Effector CD4-positive, alpha-beta T cell (primary cell): ENCODE measurements around the gene TRIM52.
"Not testable (repeated sequence)": the region's sequence is repeated elsewhere in the genome, so short reads cannot be mapped to it uniquely, and the experiment has no call there.

Experiments
- DNase-seq: peaks from one replicate; pipeline ENCODE4 v3.0.0-alpha.2; 2020
- total RNA-seq: gene quantifications from one replicate; lab custom pipeline; 2026; lab: John Stamatoyannopoulos, UW

The TRIM52 gene
- 90.8 reads per million, percentile 81 among the genes with 10 or more reads in this experiment for total RNA-seq

DNA sequence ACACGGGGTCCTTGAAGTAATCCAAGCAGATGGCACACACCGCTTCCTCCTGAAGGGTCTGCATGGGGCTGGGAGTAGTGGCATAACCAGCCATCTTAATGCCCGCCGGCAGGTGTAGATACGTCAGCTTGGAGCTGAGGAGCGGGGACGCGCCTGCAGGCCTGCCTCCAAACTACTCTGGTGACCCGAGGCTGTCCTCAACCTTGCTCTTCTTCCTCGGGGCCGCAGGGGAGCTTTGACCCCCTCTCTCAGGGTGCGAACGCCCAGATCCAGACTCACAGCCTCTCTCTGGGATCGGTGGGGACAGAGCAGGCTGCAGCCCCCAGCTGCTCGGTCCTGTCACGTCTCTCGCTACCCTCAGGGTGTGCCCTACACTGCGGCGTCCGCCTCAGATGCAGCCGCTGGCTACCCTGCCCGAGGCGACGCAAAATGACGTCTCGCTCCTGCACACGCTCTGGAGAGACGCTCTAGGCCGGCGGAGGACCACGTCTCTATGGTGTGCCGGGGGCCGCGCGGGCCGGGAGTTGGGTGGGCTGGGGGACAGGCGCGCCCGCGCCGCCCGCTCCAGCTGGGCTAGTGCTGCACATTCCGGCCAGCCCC is at the start of gene TRIM52:
TRIM52 (minus strand) TSS at position 424 of the 600 bp plus-strand sequence; CDS start at position 94, 330 bp downstream.
- DNase-seq: peak; percentile 90

DNA sequence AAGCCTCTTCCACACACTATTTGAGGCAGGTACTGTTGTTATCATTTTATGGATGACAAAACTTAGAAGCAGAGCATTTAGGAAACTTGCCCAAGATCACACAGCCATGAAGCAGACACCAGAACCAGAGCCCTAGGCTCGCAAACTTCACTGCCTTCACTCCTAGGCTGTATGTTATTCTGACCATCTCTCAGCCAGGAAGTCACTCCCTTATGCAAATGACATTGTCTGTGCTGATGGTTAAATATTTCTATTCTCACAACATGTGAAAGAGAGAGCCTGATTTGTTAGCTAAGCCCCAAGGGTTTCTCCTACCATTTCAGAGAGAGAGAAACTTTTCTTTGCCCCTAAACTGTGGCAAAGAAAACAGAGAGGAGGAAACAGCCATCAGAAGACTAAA is 26.4 kb upstream of the TRIM52 start:
- not testable (repeated sequence) for DNase-seq

DNA sequence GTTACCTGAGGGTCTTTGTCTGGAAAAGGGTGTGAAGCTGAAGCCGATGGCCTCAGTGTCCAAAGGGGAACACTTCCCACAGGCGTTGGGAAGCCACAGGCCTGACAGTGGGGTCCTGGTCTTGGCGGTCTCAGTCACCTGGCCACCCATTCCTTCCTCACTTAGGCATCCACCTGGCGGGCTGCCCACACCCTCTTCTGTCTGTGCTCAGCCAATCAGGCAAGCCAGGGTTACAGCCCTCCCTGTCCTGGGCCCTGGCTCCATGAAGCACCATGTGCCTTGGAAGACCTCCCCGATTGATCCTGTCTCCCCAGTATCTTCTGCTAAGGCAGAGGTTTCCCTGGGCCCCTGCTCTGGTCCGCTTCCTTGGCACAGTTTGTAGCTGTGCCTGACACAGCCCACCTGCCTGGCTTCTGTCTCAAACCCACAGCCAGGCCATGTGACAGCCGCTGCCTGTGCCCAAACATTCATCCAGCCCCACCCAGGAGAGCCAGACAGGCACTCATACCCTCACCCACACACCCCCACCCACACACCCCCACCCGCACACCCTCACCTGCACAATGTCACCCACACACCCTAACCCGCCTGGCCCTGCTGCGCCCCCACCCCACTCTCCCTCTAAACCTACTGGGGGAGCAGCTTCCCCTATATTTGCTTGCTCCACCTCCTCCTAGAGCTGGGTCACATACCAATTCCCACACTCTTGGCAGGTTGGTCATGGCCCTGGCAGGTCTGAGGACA is 25.2 kb upstream of the TRIM52 start:
- not testable (repeated sequence) for DNase-seq

DNA sequence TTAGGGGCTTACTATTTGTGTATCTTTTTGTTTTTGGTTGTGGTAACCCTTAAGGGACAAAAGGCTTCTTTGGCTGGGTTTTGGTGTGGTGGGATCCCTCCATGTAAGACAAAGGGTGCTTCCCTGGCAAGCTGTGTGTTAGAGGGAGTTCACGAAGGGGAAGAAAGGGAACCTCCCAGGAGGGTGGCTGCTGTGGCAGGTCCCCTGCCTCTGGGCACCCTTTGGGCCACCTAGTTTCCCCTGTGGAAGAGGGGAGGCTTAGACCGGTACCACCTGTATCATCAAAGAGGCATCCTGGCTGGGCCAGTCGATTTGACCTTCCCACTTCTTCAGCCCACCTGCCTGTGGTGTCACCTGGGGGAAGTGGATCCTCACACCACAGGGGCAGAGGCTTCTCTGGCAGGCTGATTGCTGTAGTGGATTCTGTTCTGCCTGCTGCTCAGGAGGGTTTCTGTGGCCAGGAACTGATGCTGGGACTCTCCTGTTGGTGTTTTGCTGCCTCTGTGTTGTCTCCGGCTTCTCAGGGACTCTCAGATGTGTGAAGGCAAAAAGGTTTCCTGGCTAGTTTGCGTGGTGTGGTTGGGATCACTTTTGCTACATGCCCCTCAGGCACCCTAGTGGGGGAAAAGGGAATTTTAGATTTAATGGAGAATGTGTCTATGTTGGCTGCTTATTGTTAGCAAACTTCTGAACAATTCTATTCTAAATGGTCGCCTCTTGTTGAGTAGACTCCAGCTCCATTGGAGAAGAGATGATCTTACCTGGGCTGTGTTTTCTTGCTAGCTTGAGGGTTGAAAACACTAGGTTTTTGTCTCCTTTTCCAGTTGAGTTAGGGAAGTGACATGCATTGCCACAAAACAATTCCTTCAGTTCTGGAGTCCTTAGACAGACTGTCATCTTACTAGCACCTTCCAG is 23.2 kb upstream of the TRIM52 start:
- DNase-seq: not testable (repeated sequence)

DNA sequence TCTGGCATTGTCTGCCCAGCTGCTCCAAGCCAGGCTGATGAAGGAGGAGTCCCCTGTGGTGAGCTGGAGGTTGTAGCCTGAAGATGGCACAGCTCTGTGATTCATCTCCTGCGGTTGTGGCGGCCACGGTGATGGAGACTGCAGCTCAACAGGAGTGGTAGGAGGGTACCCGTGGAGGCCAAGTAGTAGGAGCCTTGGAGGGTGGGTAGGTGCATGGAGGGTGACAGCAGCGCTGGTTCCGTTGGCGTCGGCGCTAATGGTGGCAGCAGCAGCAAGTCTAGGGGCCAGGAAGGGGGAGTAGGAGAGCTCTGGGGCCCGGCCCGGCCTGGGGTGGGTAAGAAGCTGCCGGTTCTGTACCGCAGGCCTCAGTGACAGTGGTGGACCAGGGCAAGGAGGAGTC is 22.4 kb upstream of the TRIM52 start:
- DNase-seq: no peak

DNA sequence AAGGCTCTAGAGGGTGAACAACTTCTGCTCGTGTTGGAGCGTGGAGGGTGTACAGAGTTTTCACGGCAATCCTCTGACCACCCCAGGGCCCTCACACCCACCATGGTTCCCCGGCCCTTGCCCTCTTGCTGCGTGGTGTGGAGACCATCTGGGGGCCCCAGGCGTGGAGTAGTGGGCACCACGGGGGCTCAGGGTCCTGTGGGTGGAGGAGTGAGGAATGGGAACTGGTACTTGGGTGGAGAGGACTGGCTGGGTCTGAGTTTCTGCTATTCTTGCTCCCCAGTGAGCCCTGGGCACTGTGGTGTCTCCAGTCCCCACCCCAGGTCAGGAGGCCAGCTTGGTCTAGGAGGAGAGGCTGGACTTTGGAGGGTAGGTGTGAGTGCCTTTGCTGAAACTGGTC is 21.9 kb upstream of the TRIM52 start:
- DNase-seq: no peak

DNA sequence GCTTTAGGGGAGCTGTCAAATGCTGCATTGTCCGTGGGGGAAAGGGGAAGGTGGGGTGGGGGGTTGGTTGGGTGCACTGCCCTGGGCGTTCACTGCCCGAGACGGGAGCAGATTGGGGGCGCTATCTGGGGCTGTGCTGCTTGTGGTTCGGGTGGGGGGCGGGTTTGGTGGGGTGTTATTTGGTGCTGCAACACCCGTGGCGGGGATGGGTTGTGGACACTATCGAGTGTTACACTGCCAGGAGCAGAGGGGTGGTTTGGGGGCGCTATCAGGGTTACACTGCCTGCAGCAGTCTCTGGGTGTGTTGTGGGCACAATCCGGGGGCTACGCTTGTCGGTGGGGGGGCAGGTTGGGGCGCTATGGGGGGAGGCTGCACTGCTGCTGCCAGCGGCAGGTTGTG is 21.5 kb upstream of the TRIM52 start:
- not testable (repeated sequence) for DNase-seq

DNA sequence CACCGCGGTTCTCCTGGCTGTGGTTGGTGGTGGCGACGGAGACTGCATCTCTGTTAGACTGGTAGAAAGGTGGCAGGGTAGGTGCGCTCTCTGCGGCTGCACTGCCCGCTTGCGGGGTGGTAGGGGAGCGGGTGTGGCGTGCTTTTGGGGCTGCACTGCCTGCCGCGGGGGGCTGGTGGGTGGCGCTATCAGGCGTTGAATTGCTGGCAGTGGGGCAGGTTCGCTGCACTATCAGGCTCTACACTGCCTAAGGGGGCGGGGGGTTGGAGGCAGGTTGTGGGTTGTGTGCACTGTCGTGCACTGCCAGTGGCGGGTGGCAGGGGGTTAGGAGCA is 21.0 kb upstream of the TRIM52 start:
- DNase-seq: no peak

DNA sequence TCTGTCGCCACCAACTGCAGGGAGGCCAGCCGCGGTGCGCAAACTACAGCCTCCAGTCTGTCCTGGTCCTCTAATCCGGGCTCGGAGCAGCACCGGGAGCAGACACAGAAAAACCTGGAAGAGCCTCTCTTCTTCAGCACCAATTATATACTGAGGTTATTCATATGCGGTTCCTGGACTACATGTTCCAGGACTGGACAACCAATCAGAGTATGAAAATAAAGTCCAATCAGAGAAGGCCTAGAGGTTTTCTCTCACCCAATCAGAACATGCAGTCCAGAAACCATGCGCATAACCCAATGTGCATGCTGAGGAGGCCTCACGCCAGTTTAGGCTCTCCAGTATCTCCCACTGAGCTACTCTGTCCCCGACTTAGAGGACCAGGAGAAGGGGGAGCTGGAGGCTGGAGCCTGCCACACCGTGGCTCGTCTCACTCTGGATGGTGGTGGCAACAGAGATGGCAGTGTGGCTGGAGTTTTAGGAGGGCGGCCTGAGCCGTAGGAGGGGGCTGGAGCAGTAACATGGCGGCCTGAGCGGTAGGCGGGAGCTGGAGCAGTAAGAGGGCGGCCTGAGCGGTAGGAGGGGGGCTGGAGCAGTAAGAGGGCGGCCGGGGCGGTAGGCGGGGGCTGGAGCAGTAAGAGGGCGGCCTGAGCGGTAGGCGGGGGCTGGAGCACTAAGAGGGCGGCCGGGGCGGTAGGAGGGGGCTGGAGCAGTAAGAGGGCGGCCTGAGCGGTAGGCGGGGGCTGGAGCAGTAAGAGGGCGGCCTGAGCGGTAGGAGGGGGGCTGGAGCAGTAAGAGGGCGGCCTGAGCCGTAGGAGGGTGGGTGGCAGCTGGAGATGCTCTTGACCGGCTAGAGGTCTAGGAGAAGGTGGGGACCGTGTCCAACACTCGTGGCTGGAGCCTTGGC is 20.4 kb upstream of the TRIM52 start:
- DNase-seq: no peak

DNA sequence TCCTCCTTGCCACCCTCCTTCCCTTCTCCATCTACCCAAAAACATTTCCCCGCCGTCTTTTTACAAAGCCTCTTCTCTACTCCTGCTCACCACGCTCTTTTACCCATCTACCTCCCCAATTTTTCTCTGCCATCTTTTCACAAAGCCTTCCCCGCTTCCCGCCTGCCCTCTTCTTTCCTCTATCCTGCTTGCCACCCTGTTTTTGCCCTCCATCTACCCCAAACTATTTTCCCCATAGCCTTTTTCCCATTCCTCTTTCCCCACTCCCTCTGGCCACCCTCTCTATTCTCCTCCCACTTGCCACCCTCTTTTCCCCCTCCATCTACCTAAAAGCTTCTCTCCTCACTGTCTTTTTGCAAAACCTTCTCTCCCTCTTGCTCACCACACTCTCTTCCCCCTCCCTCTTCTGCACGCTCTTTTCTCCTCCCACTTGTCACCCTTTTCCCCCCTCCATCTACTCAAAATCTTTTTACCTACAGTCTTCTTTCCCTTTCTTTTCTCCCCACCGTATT is 19.4 kb upstream of the TRIM52 start:
- DNase-seq: no peak

DNA sequence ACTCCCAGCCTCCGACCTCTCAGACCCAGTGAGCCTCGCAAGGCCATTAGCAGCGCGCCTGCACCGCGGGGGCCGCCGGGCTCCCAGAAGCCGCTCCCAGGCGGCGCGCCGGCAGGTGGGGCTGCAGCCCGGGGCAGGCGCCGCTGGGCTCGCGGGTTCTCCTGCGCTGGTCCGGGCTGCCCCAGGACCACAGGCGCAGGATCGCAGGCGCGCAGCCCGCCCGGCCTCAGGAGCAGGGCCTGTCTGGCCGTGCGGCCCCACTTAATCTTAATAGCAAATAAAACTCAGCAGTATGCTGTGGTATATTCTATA is 12.4 kb upstream of the TRIM52 start:
- not testable (repeated sequence) for DNase-seq

DNA sequence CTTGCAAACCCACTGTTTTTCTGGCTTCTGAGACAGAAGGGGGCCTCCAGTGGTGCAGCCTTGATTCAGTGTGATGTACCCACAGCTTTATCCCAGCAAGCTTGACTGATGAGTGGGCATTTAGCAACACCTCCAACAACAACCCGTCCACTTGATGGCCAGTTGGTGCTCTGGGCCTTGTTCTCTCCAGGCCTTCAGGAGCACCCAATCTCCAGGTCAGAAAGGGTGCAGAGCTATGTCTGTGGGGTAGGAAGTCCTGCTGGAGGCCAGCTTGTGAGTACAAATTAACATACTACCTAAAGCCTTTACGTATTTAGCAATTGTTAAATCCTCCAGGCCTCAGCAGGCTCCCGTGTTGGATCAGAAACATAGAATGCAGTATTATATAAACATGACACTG is 10.1 kb upstream of the TRIM52 start:
- DNase-seq: no peak

DNA sequence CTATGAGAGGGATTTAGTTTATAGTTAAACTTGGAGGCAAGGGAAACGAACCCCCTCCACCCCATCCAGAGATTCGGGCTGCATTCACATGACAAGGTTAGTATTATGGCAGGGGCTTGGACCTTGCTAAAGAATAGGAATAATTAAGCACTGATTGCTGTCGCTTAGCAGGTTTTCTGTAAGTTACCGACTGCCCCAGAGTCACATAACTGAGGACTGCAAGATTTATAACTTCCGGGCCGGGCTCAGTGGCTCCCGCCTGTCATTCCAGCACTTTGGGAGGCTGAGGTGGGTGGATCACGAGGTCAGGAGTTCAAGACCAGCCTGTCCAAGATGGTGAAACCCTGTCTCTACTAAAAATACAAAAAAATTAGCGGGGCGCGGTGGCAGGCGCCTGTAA is 7.0 kb upstream of the TRIM52 start:
- not testable (repeated sequence) for DNase-seq

DNA sequence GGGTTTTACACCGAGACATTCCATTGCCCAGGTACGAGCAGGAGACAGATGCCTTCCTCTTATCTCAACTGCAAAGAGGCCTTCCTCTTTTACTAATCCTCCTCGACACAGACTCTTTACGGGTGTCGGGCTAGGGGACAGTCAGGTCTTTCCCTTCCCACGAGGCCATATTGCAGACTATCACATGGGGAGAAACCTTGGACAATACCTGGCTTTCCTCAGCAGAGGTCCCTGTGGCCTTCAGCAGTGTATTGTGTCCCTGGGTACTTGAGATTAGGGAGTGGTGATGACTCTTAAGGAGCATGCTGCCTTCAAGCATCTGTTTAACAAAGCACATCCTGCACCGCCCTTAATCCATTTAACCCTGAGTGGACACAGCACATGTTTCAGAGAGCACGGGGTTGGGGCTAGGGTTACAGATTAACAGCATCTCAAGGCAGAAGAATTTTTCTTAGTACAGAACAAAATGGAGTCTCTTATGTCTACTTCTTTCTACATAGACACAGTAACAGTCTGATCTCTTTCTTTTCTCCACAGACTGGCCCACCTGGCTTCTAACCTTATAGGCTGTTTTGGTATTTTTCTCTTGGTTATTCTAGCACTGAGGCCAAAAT is 6.5 kb upstream of the TRIM52 start:
- DNase-seq: not testable (repeated sequence)

DNA sequence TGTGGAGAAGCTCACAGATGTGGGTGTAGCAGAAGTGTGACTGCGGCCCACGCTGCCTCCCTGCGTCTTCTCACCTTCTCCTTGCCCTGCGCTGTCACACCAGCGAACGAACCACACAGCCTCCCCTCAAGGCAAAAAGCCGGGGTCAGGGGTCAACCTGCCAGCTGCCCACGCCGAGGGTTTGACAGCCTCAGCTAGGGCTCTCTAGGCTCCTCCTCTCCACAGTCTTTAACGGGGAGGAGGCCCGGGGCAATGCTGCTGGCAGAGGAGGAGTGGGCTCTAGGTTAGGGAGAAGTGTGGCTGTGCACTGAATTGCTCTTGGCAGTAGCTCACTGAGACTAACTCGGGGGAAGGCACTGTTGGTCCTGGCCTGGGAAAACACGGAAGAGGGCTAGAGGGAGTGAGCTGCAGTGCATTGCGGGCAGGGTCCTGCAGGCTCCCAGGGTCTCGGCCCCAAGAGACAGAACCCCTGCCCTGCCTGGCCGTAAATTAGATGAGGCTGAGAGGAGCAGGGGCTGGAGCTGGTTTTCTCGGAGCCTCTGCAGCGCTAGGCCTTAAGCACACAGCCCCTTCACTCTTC is 4.2 kb upstream of the TRIM52 start:
- DNase-seq: no peak

DNA sequence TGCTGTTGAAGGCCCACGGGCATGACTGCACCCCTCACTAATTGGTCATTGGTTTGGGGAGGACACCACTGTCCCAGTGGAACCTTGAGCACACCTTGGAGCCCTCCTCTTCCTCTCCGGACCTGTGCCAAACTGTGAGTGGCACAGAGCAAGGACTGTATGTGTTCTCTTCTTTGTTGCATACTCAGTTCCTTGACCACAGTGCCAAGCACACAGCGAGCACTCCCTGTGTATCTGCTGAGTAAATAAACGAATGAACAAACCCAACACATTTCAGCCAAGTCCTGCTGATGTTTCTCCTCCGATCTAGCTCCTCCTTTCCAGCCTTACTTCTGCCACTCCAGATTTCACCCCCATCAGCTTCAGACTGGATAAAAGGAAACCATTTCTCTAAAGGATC is 2.7 kb upstream of the TRIM52 start:
- DNase-seq: no peak

DNA sequence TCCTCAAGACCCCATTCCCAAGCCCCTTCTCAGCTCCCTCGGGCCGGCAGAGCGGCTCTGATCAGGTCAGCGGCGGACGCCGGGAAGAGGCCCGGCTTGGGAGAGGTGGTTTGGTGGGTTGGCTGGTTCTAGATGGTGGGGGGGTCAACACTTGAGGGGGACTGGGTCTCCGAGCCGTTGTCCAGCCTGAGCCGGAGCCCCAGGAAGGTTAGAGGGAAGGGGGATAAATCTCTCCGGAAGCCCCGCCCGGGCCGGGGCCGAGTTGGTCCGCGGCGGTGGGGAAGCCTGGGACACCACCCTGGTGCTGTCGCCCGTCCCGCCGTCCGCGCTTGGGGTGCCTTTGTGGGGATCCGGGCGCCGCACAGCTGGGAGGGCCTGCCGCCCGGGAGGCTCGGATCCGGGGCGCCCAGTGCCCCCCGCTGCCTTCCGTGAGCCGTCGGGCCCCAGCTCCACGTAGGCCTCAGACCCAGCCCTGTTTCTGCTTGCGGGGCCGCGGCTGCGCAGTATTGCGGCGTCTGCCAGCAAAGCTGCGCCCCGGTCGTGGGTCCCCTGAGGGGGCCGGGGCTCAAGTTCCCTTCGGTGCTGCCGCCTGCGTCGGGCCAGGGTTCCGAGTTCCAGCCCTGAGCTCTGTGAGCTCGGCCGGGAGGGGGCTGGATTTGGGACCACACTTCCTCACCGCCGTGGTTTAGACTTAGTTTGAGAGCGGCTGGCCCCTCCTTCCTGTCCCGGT is 542 bp upstream of the TRIM52 start:
- DNase-seq: no peak

DNA sequence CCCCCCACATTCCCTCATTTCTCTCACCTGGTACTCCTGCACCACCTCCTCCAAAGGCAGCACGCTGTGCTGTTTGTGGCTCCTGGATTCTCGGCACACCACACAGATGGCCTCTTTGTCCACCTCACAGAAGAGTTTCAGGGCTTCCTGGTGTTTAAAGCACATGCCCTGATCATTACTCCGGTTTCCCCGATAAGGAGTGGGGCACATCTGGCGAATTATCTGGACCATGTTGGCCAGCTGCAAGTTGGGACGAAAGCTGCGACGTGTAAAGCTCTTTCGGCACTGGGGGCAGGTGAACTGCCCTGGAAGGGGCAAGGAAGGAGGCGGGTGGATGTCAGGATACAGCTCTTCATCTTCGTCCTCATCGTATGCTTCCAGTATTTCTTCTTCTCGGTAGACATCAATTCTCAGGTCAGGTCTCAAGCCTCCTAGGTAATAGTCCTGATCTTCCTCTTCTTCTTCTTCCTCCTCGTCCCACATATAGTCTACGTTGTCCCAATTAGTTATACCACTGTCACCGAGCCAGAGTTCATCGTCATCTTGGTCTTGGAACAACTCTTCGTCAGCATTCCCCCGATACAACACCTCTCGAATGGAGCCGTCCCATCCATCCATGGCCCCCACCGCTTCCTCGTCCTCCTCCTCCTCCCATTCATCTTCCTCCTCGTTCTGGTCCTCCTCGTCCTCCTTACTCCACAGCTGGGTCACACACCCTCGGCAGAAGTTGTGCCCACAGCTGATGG is 796 bp downstream of the TRIM52 start:
- no peak for DNase-seq

DNA sequence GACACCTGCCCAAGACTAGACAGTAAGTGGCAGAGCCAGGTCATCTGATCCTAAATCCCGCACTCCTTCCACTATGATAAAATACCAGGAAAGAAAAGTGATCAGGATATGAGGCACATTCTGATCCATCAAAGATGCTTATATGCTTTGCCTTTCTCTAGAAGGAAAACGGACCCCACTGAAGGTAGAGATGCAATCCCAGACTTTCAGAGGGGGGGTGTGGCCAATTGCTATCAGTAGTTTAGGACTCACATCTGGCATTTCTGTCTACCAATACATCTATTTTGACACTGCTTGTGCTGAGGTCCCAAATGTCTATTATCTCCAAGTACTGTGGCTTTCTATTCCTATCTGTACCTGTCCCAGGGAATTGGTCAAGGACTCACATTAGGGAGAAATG is 1.7 kb downstream of the TRIM52 start:
- DNase-seq: no peak

DNA sequence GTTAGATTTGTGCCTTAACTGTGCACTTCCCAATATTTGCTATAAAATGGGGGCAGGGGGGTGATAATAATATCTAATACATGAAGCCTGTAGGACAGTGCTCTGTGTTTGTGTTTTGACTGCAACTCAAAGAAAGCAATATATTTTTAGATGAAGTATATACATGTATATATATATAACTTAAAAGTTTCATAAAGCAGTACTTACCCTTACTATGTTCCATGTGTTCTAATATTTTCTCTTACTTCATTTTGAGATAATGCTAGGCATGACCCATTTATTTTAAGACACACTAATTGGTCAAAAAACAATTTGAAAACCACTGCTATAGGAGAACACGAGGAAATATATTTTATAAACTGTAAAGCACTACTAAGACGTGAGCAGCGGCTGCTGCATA is 2.4 kb downstream of the TRIM52 start:
- DNase-seq: no peak
